IMR-90 (cell line): ENCODE measurements around the gene SLC22A14. TPM values are rescaled to one million over a fixed set of nuclear protein-coding genes. Genes with fewer than 3 reads are reported as not detected.

ENCODE experiments used
- ATAC-seq: fragments of 200-7000 bp; cut with Tn5 transposase; 2 replicates; pipeline ENCODE4 v1.9.1; 2020; ENCODE audit warnings: low read depth, mild to moderate bottlenecking, moderate library complexity
- BruUV-seq: library from RNA; stranded (reverse); fragments of 400-500 nt; replicated peaks from 2 replicates; lab custom pipeline; 2021; lab: Mats Ljungman, UMichigan
- CTCF ChIA-PET: fragments of 300-600 bp; formaldehyde crosslinking; extraction: SDS; loops from one replicate; lab custom pipeline; 2021; ENCODE audit warnings: antibody characterized with exemption; lab: Yijun Ruan, JAX
- POLR2A ChIA-PET: fragments of 300-600 bp; sonication (Branson Sonifier 250); formaldehyde crosslinking; loops from one replicate; lab custom pipeline; 2022; ENCODE audit warnings: antibody characterized with exemption; ENCODE audit not compliant: unreplicated experiment; lab: Charles Lee
- DNase-seq: peaks from one replicate; pipeline ENCODE4 v3.0.0; 2013
- H2AFZ ChIP-seq: replicated peaks from 2 replicates; pipeline ENCODE3; 2013; ENCODE audit warnings: low read length, mild to moderate bottlenecking; ENCODE audit not compliant: poor library complexity
- H2AK5ac ChIP-seq: 2 replicates; pipeline ENCODE4 v1.6.1; 2013; ENCODE audit warnings: low read depth, low read length, inconsistent platforms
- H2AK9ac ChIP-seq: replicated peaks from 2 replicates; pipeline ENCODE3; 2013; ENCODE audit warnings: mild to moderate bottlenecking, low read depth, low read length, moderate library complexity; ENCODE audit not compliant: poor library complexity
- H2BK120ac ChIP-seq: 2 replicates; pipeline ENCODE4 v1.6.1; 2013; ENCODE audit warnings: low read depth, low read length, inconsistent platforms
- H2BK15ac ChIP-seq: 3 replicates; pipeline ENCODE4 v1.6.1; 2013; ENCODE audit warnings: low read depth, low read length, inconsistent platforms
- H2BK20ac ChIP-seq: 2 replicates; pipeline ENCODE4 v1.6.1; 2013; ENCODE audit warnings: low read depth, mild to moderate bottlenecking, inconsistent platforms, low read length, moderate library complexity
- H2BK5ac ChIP-seq: 2 replicates; pipeline ENCODE4 v1.6.1; 2013; ENCODE audit warnings: mild to moderate bottlenecking, low read depth, low read length, inconsistent platforms; ENCODE audit not compliant: poor library complexity, severe bottlenecking
- H3K14ac ChIP-seq: replicated peaks from 2 replicates; pipeline ENCODE4 v1.6.1; 2013; ENCODE audit warnings: low read depth, low read length, inconsistent platforms
- H3K18ac ChIP-seq: 2 replicates; pipeline ENCODE4 v1.6.1; 2013; ENCODE audit warnings: low read depth, low read length, control low read depth
- H3K23ac ChIP-seq: 2 replicates; pipeline ENCODE4 v1.6.1; 2013; ENCODE audit warnings: low read depth, low read length, inconsistent platforms
- H3K27ac ChIP-seq: 2 replicates; pipeline ENCODE4 v1.5.1; 2013; ENCODE audit warnings: mild to moderate bottlenecking, control low read depth, low read length; ENCODE audit not compliant: insufficient read depth
- H3K27me3 ChIP-seq: 2 replicates; pipeline ENCODE4 v1.6.1; 2013; ENCODE audit warnings: low read length; ENCODE audit not compliant: control insufficient read depth, insufficient read depth
- H3K36me3 ChIP-seq: 2 replicates; pipeline ENCODE4 v1.6.1; 2013; ENCODE audit warnings: low read length, mixed read lengths; ENCODE audit not compliant: control insufficient read depth, insufficient read depth
- H3K4ac ChIP-seq: 2 replicates; pipeline ENCODE4 v1.6.1; 2013; ENCODE audit warnings: low read depth, low read length, inconsistent platforms
- H3K4me1 ChIP-seq: 2 replicates; pipeline ENCODE4 v1.6.1; 2013; ENCODE audit warnings: low read length, mixed read lengths; ENCODE audit not compliant: control insufficient read depth, insufficient read depth
- H3K4me2 ChIP-seq: 2 replicates; pipeline ENCODE4 v1.6.1; 2013; ENCODE audit warnings: low read depth, mild to moderate bottlenecking, control low read depth, low read length, moderate library complexity
- H3K4me3 ChIP-seq: 2 replicates; pipeline ENCODE4 v1.5.1; 2013; ENCODE audit warnings: low read depth, mild to moderate bottlenecking, control low read depth, low read length, moderate library complexity; ENCODE audit not compliant: insufficient read depth
- H3K56ac ChIP-seq: 2 replicates; pipeline ENCODE4 v1.6.1; 2013; ENCODE audit warnings: low read length, inconsistent platforms; ENCODE audit not compliant: insufficient read depth; ENCODE audit errors: extremely low read depth
- H3K79me1 ChIP-seq, 2 experiments: 2 replicates each; pipeline ENCODE4 v1.6.1; 2013; ENCODE audit warnings: low read length in 2 of 2, inconsistent platforms in 1 of 2, low read depth in 1 of 2
- H3K9ac ChIP-seq: 2 replicates; pipeline ENCODE4 v1.6.1; 2013; ENCODE audit warnings: low read depth, low read length, control low read depth
- H3K9me1 ChIP-seq: 2 replicates; pipeline ENCODE4 v1.6.1; 2013; ENCODE audit warnings: low read length, inconsistent platforms; ENCODE audit not compliant: insufficient read depth
- H3K9me3 ChIP-seq: 2 replicates; pipeline ENCODE4 v1.6.1; 2013; ENCODE audit warnings: low read length; ENCODE audit not compliant: control insufficient read depth, insufficient read depth
- H4K20me1 ChIP-seq: 2 replicates; pipeline ENCODE4 v1.6.1; 2013; ENCODE audit warnings: low read length, inconsistent platforms; ENCODE audit not compliant: insufficient read depth
- H4K5ac ChIP-seq: 2 replicates; pipeline ENCODE4 v1.6.1; 2013; ENCODE audit warnings: mild to moderate bottlenecking, low read depth, low read length, control low read depth
- H4K8ac ChIP-seq, 2 experiments: 2 replicates each; pipeline ENCODE4 v1.6.1; 2013; ENCODE audit warnings: low read depth in 2 of 2, low read length in 2 of 2, control low read depth in 1 of 2, inconsistent platforms in 1 of 2
- H4K91ac ChIP-seq: 2 replicates; pipeline ENCODE4 v1.6.1; 2013; ENCODE audit warnings: low read depth, low read length, inconsistent platforms; ENCODE audit not compliant: insufficient read depth
- BHLHE40 ChIP-seq: fragments of 150-350 bp; IDR thresholded peaks from 2 replicates; pipeline ENCODE4 v1.6.1; 2016; ENCODE audit warnings: mild to moderate bottlenecking, low read depth, low read length
- CEBPB ChIP-seq: IDR thresholded peaks from 2 replicates; pipeline ENCODE4 v1.6.1; 2012; ENCODE audit warnings: low read depth, low read length, improper control_type of control experiment
- CHD1 ChIP-seq: IDR thresholded peaks from 2 replicates; pipeline ENCODE4 v1.6.1; 2012; ENCODE audit warnings: low read depth, low read length, improper control_type of control experiment
- CTCF ChIP-seq: conservative IDR thresholded peaks from 2 replicates; pipeline ENCODE4 v1.5.1; 2012; ENCODE audit warnings: mild to moderate bottlenecking, low read depth, low read length, improper control_type of control experiment
- FOS ChIP-seq: fragments of 150-350 bp; IDR thresholded peaks from 2 replicates; pipeline ENCODE4 v1.6.1; 2016; ENCODE audit warnings: low read depth, low read length
- MAFK ChIP-seq: IDR thresholded peaks from 2 replicates; pipeline ENCODE4 v1.6.1; 2012; ENCODE audit warnings: low read depth, low read length, improper control_type of control experiment
- MAZ ChIP-seq: IDR thresholded peaks from 2 replicates; pipeline ENCODE4 v1.6.1; 2012; ENCODE audit warnings: low read depth, mild to moderate bottlenecking, low read length, improper control_type of control experiment, moderate library complexity, borderline replicate concordance
- MXI1 ChIP-seq: IDR thresholded peaks from 2 replicates; pipeline ENCODE4 v1.6.1; 2012; ENCODE audit warnings: low read depth, mild to moderate bottlenecking, low read length, moderate library complexity, borderline replicate concordance
- NFE2L2 ChIP-seq: fragments of 150-350 bp; IDR thresholded peaks from 2 replicates; pipeline ENCODE4 v1.6.1; 2016; ENCODE audit warnings: low read depth, mild to moderate bottlenecking, low read length
- POLR2A ChIP-seq: IDR thresholded peaks from 2 replicates; pipeline ENCODE4 v1.6.1; 2012; ENCODE audit warnings: mild to moderate bottlenecking, low read depth, low read length
- RAD21 ChIP-seq: IDR thresholded peaks from 2 replicates; pipeline ENCODE4 v1.6.1; 2012; ENCODE audit warnings: low read length, improper control_type of control experiment
- RCOR1 ChIP-seq: IDR thresholded peaks from 2 replicates; pipeline ENCODE4 v1.6.1; 2012; ENCODE audit warnings: mild to moderate bottlenecking, low read length, improper control_type of control experiment; ENCODE audit not compliant: insufficient replicate concordance
- RFX5 ChIP-seq: IDR thresholded peaks from 2 replicates; pipeline ENCODE4 v1.8.0; 2012; ENCODE audit warnings: low read depth, mild to moderate bottlenecking, low read length, moderate library complexity
- SMC3 ChIP-seq: fragments of 150-350 bp; IDR thresholded peaks from 2 replicates; pipeline ENCODE4 v1.6.1; 2016; ENCODE audit warnings: low read depth, mild to moderate bottlenecking, antibody characterized with exemption, low read length, moderate library complexity
- WGBS, 2 experiments: methylation state at CpG; one replicate each; pipeline versions ENCODE4 v1.1.5 to v1.1.7; 2013; ENCODE audit warnings: missing lambda C conversion rate in 2 of 2; ENCODE audit not compliant: insufficient read length in 1 of 2; ENCODE audit errors: extremely low coverage in 2 of 2; 5-methylcytosine and 5-hydroxymethylcytosine counted together
- dilution Hi-C: fragments of 300-500 bp; cut with HindIII; formaldehyde crosslinking; loops from one replicate; pipeline ENCODE4 v1.14.3; 2018; ENCODE audit warnings: low sequenced_read_pairs; ENCODE audit not compliant: unreplicated experiment
- in situ Hi-C: fragments of 300-500 bp; cut with MboI; formaldehyde crosslinking; loops from 3 replicates; pipeline ENCODE4 v1.14.3; 2019; ENCODE audit warnings: low sequenced_read_pairs, inconsistent platforms, mixed read lengths
- intact Hi-C: fragments of 100-400 bp; cut with micrococcal nuclease; formaldehyde crosslinking; loops from 2 replicates; pipeline ENCODE4 v1.10.0; 2022
- polyA plus RNA-seq, 3 experiments: library from polyadenylated mRNA; depleted of rRNA; stranded (reverse); fragments of >200 nt; gene quantifications; 2 replicates each; pipeline ENCODE4 v1.2.3, GENCODE V29; 2012; ENCODE audit warnings: low replicate concordance in 1 of 3
- total RNA-seq: library from RNA; depleted of rRNA; stranded (reverse); fragments of >200 nt; gene quantifications from 2 replicates; pipeline ENCODE4 v1.2.3, GENCODE V29; 2012
- TF ChIP-seq, protein P1 (sequence below): fragments of 150-350 bp; IDR thresholded peaks from 2 replicates; pipeline ENCODE4 v1.6.1; 2017; ENCODE audit warnings: mild to moderate bottlenecking, antibody characterized with exemption, low read length, low read depth
- TF ChIP-seq, protein P2 (sequence below): fragments of 150-350 bp; IDR thresholded peaks from 2 replicates; pipeline ENCODE4 v1.6.1; 2016; ENCODE audit warnings: low read depth, mild to moderate bottlenecking, low read length, moderate library complexity, borderline replicate concordance

SLC22A14 gene
- total and polyA plus RNA-seq, 2 of the 4 experiments (the other 2 are of a cell fraction): under 0.01 to 0.07 TPM

DNA sequence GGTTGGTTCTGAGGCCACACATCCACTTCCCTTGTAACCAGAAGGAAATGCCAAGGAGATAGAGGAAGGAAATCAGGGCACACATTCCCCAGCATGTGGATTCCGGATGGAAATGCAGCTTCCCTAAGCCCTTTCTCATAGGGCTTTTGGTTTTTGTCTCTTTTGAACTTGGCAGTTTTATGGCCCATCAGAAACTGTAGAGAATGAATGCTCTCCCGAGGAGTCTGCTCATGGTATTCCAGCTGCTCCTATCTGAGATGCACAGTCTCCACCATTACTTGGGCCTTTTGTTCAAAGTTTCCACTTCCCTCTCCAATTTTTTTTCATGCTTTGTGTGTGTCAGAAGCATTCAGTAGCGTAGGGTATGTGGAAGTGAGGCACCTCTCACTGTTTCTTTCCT is 85.7 kb downstream of the SLC22A14 start:
- H2AK9ac ChIP-seq: no peak overlapping the region
- no CpG with 5 or more reads among the region's 3 CpGs for WGBS, 2 experiments
- no peak overlapping the region for H4K5ac ChIP-seq
- DNase-seq: no peak
- H3K4me2 ChIP-seq: no peak overlapping the region
- H3K27me3 ChIP-seq: no peaks in the 10 kb centered on the region
- no peaks in the 10 kb centered on the region for H3K9me3 ChIP-seq
- no peaks in the 10 kb centered on the region for H4K20me1 ChIP-seq
- no peak overlapping the region for H4K91ac ChIP-seq
- no peak overlapping the region for H3K4me3 ChIP-seq
- H3K18ac ChIP-seq: no peak overlapping the region
- intact Hi-C loops: no loop called here
- H2BK15ac ChIP-seq: no peak overlapping the region
- in situ Hi-C loops: no loop called here
- H3K4me1 ChIP-seq: no peaks in the 10 kb centered on the region
- no peak overlapping the region for H2AFZ ChIP-seq
- no peak overlapping the region for H3K14ac ChIP-seq
- H3K27ac ChIP-seq: no peak overlapping the region
- TF ChIP-seq, protein P1, sequence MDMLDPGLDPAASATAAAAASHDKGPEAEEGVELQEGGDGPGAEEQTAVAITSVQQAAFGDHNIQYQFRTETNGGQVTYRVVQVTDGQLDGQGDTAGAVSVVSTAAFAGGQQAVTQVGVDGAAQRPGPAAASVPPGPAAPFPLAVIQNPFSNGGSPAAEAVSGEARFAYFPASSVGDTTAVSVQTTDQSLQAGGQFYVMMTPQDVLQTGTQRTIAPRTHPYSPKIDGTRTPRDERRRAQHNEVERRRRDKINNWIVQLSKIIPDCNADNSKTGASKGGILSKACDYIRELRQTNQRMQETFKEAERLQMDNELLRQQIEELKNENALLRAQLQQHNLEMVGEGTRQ: no peak
- TF ChIP-seq CHD1 (no peak), MAZ (no peak), CTCF (no peak), MXI1 (no peak), MAFK (no peak), NFE2L2 (no peak), FOS (no peak), BHLHE40 (no peak), RCOR1 (no peak), CEBPB (no peak), SMC3 (no peak), RFX5 (no peak), POLR2A (no peak), RAD21 (no peak)
- TF ChIP-seq, protein P2, sequence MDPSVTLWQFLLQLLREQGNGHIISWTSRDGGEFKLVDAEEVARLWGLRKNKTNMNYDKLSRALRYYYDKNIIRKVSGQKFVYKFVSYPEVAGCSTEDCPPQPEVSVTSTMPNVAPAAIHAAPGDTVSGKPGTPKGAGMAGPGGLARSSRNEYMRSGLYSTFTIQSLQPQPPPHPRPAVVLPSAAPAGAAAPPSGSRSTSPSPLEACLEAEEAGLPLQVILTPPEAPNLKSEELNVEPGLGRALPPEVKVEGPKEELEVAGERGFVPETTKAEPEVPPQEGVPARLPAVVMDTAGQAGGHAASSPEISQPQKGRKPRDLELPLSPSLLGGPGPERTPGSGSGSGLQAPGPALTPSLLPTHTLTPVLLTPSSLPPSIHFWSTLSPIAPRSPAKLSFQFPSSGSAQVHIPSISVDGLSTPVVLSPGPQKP: no peak
- no peak overlapping the region for H3K23ac ChIP-seq
- peaks cover 7% of the 10 kb centered on the region for H3K36me3 ChIP-seq
- H3K9ac ChIP-seq: no peak overlapping the region
- no peak overlapping the region for H2AK5ac ChIP-seq
- peaks cover 4% of the 10 kb centered on the region; the same call in 1 of the 2 replicates for H3K9me1 ChIP-seq
- no peak overlapping the region for H2BK20ac ChIP-seq
- H2BK5ac ChIP-seq: no peak overlapping the region
- no peak overlapping the region for H3K4ac ChIP-seq
- H2BK120ac ChIP-seq: no peak overlapping the region
- no peak overlapping the region for H4K8ac ChIP-seq
- ChIA-PET CTCF (interaction anchor here (1.0 kb wide), 1 partner anchor 12 kb away, joined by 3 read pairs; no protein-coding TSS in a partner anchor), POLR2A (no interaction called here)
- dilution Hi-C loops: loop anchor here (25.0 kb wide), 1 partner anchor 120 kb away; the partner anchor contains the start of gene EXOG
- BruUV-seq: no TSS peak
- H3K56ac ChIP-seq: no peak overlapping the region
- no peak for ATAC-seq
- no peaks in the 10 kb centered on the region for H3K79me1 ChIP-seq
